Right lobe of liver (tissue), 6 donors: ENCODE measurements around the gene TFF1. TPM values are rescaled to one million over a fixed set of nuclear protein-coding genes. Genes with fewer than 3 reads are reported as not detected.

Experiments
- ATAC-seq, 4 donors: fragments of 200-7000 bp; cut with Tn5 transposase; one replicate each; pipeline ENCODE4 v1.9.1; 2020; ENCODE audit warnings: mild to moderate bottlenecking in 4 of 4, moderate library complexity in 4 of 4
- DNase-seq, 3 donors: peaks; one replicate each; pipeline ENCODE4 v3.0.0-alpha.2; 2020
- H3K27ac ChIP-seq, 3 donors: fragments of 200-600 bp; one replicate each; pipeline ENCODE4 v1.8.0; 2022
- H3K27me3 ChIP-seq, 2 donors: fragments of 200-600 bp; one replicate each; pipeline ENCODE4 v1.8.0; 2022
- H3K36me3 ChIP-seq, 4 donors: fragments of 200-600 bp; sonication (generic) in 1 of 4; one replicate each; pipeline versions ENCODE4 v1.5.1 to v1.8.0; 2017 to 2022; ENCODE audit warnings: control low read depth in 1 of 4
- H3K4me1 ChIP-seq, 4 donors: fragments of 200-600 bp; sonication (generic) in 1 of 4; one replicate each; pipeline versions ENCODE4 v1.5.1 to v1.8.0; 2017 to 2022; ENCODE audit warnings: control low read depth in 1 of 4
- H3K4me3 ChIP-seq, 3 donors: fragments of 200-600 bp; one replicate each; pipeline ENCODE4 v1.8.0; 2022
- H3K9me3 ChIP-seq, 4 donors: fragments of 200-600 bp; sonication (generic) in 1 of 4; one replicate each; pipeline versions ENCODE4 v1.5.1 to v1.8.0; 2017 to 2022; ENCODE audit warnings: control low read depth in 1 of 4
- CTCF ChIP-seq, 4 donors: fragments of 200-600 bp in 3 of 4; fragments of 450-650 bp in 1 of 4; IDR thresholded peaks; one replicate each; pipeline versions ENCODE4 v1.5.1 to v1.8.0; 2016 to 2022; ENCODE audit warnings: antibody characterized with exemption in 4 of 4, mild to moderate bottlenecking in 2 of 4
- POLR2A ChIP-seq: fragments of 450-650 bp; IDR thresholded peaks from one replicate; pipeline ENCODE4 v1.6.1; 2017; ENCODE audit warnings: antibody characterized with exemption, mild to moderate bottlenecking
- WGBS: methylation state at CpG from one replicate; pipeline ENCODE4 v1.1.6; 2018; ENCODE audit warnings: low coverage, low lambda C conversion rate; ENCODE audit not compliant: insufficient coverage; ENCODE audit errors: missing lambda C conversion rate; 5-methylcytosine and 5-hydroxymethylcytosine counted together
- intact Hi-C, 2 donors: fragments of 100-400 bp; cut with DNase I; formaldehyde crosslinking; loops; one replicate each; pipeline versions ENCODE4 v1.11.2 to v1.14.1; 2022
- total RNA-seq, 6 experiments: library from RNA; depleted of rRNA in 2 of 6; stranded (reverse); fragments of >200 nt in 2 of 6; fragmentation: NEBNext Ultra II Directional in 3 of 6; extraction: Animal tissue kit (Norgen Biotek cat#: 25700) in 3 of 6; gene quantifications; one replicate each; pipeline versions ENCODE4 v1.1.0 to v1.2.4, GENCODE V29; 2016 to 2023
- donor health status: DM: no; HTN: yes; CAD: no.
- donor health status: DM: no; HTN: no; CAD: no.
- donor health status: DM: no; HTN: no; CAD: no.
- donor health status: DM: no; HTN: yes; CAD: no.
- donor health status: DM: no; HTN: yes; CAD: no.

TFF1 gene
- total RNA-seq, 6 experiments from 2014 or later, result not detected

DNA sequence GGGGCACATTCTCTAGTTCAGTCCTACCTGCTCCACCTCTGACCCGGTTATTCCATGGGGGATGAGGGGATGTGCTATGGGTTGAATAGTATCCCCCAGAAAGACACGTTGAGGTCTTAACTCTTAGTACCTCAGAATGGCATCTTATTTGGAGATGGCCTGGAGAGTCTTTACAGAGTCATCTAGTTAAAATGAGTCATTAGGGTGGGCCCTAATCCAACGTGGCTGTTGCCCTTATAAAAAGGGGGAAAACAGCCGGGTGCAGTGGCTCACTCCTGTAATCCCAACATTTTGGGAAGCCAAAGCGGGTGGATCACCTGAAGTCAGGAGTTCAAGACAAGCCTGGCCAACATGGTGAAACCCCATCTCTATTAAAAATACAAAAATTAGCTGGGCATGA, 23.9 kb upstream of the TFF1 start:
- no peaks in the 10 kb centered on the region for H3K36me3 ChIP-seq
- intact Hi-C loops, result no loop called here
- H3K9me3 ChIP-seq, result no peaks in the 10 kb centered on the region
- no peak for TF ChIP-seq CTCF (IDR thresholded peaks at IDR 0.05)
- no peak for TF ChIP-seq POLR2A
- WGBS, result 64% methylated on average over 5 of the region's 5 CpGs
- no peaks in the 10 kb centered on the region for H3K27me3 ChIP-seq
- H3K4me1 ChIP-seq, result peaks cover 0 to 13% (median 2%) of the 10 kb centered on the region in 4 donors
- no peak overlapping the region for H3K4me3 ChIP-seq
- no peak for DNase-seq
- H3K27ac ChIP-seq, result no peak overlapping the region
- no peak for ATAC-seq

GRCh38 chr21:42389449-42389835, 23.1 kb upstream of the TFF1 start:
- no peak overlapping the region for H3K27ac ChIP-seq
- no peak for TF ChIP-seq POLR2A
- TF ChIP-seq CTCF (IDR thresholded peaks at IDR 0.05), result no peak
- no peak for ATAC-seq

GRCh38 chr21:42388740-42389448, 22.6 kb upstream of the TFF1 start:
- Histone ChIP-seq H3K9me3 (no peaks in the 10 kb centered on the region), H3K27ac (no peak overlapping the region), H3K4me3 (no peak overlapping the region), H3K4me1 (peaks cover 0 to 14% (median 2%) of the 10 kb centered on the region in 4 donors), H3K36me3 (no peaks in the 10 kb centered on the region), H3K27me3 (no peaks in the 10 kb centered on the region)
- no peak for TF ChIP-seq POLR2A
- TF ChIP-seq CTCF (IDR thresholded peaks at IDR 0.05), result no peak
- WGBS, result 35% methylated on average over 11 of the region's 20 CpGs
- ATAC-seq (peak in 2 of 4 donors; percentile 21 to 28), DNase-seq (peak in 1 of 3 donors; percentile 27)
- intact Hi-C loops, result no loop called here

More at GRCh38 chr21:42389449-42389835, 23.1 kb upstream of the TFF1 start:
- Histone ChIP-seq H3K9me3 (no peaks in the 10 kb centered on the region), H3K4me1 (peaks cover 0 to 14% (median 2%) of the 10 kb centered on the region in 4 donors), H3K4me3 (no peak overlapping the region), H3K36me3 (no peaks in the 10 kb centered on the region), H3K27me3 (no peaks in the 10 kb centered on the region)
- WGBS, result 56% methylated on average over 4 of the region's 6 CpGs
- DNase-seq, result peak in 1 of 3 donors; percentile 45
- intact Hi-C loops, result no loop called here

DNA sequence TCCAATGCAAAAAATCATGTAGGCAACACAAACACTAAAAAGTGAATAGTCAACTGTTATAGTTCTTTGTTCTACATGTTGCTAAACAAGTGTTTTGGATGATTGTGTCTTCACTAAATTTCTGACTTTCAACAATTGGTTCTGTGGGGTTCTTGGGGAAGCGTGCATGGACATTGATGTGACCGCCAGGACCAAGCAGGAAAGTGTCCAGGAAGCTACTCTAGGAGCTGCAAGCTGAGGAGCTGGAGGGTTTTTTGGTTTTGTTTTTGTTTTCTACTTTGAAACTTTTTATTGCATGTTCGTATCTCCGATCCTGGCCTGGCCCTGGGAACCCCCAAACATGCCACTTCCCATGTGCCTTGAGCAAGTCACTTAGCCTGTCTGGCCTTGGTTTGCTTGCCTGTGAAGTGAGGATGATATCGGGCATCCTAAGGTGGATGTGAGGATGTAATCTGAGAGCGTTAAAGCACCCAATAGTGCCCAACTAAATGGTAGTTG, 21.6 kb upstream of the TFF1 start:
- Histone ChIP-seq H3K9me3 (no peaks in the 10 kb centered on the region), H3K27ac (no peak overlapping the region), H3K4me3 (no peak overlapping the region), H3K27me3 (no peaks in the 10 kb centered on the region), H3K36me3 (no peaks in the 10 kb centered on the region), H3K4me1 (peaks cover 0 to 14% (median 2%) of the 10 kb centered on the region in 4 donors)
- intact Hi-C loops, result no loop called here
- WGBS, result 89% methylated on average over 5 of the region's 6 CpGs
- no peak for TF ChIP-seq CTCF (IDR thresholded peaks at IDR 0.05)
- TF ChIP-seq POLR2A, result no peak
- no peak for ATAC-seq
- DNase-seq, result no peak
